WTC11 (cell line): Measurements from ENCODE around the gene HAUS5. TPM values are rescaled to one million over a fixed set of nuclear protein-coding genes. Genes with fewer than 3 reads are reported as not detected.

Experiments
- ATAC-seq: fragments of 200-7000 bp; cut with Tn5 transposase; 2 replicates; pipeline ENCODE4 v1.10.0; 2021; ENCODE audit warnings: mild to moderate bottlenecking, moderate library complexity
- Bru-seq: library from RNA; stranded (reverse); fragments of 400-500 nt; gene quantifications from one replicate; lab custom pipeline; 2021; lab: Mats Ljungman, UMichigan
- CTCF ChIA-PET: fragments of 300-600 bp; sonication (Branson Sonifier 250); formaldehyde crosslinking; loops from one replicate; lab custom pipeline; 2021; ENCODE audit warnings: antibody characterized with exemption; lab: Charles Lee
- POLR2A ChIA-PET: fragments of 350-600 bp; sonication (Branson Sonifier 250); formaldehyde crosslinking; loops from one replicate; lab custom pipeline; 2021; ENCODE audit warnings: antibody characterized with exemption; lab: Charles Lee
- DNase-seq: peaks from one replicate; pipeline ENCODE4 v3.0.0; 2021; ENCODE audit warnings: low spot score
- H3K27ac Mint-ChIP-seq: 2 replicates; pipeline ENCODE4 v1.8.0; 2021; ENCODE audit warnings: mixed read lengths
- H3K27me3 Mint-ChIP-seq: 2 replicates; pipeline ENCODE4 v1.8.0; 2021; ENCODE audit warnings: low read depth, mild to moderate bottlenecking, moderate library complexity, mixed read lengths
- H3K36me3 Mint-ChIP-seq: 2 replicates; pipeline ENCODE4 v1.8.0; 2021; ENCODE audit warnings: mixed read lengths
- H3K4me1 Mint-ChIP-seq: 2 replicates; pipeline ENCODE4 v1.8.0; 2022; ENCODE audit warnings: mixed read lengths
- H3K4me3 Mint-ChIP-seq: 2 replicates; pipeline ENCODE4 v1.8.0; 2021; ENCODE audit warnings: mild to moderate bottlenecking, moderate library complexity, mixed read lengths
- H3K9me3 Mint-ChIP-seq: 2 replicates; pipeline ENCODE4 v1.8.0; 2021; ENCODE audit warnings: mixed read lengths
- ATF1 ChIP-seq: sonication (generic); formaldehyde crosslinking; IDR thresholded peaks from 2 replicates; pipeline ENCODE4 v1.8.1; 2023; ENCODE audit warnings: mild to moderate bottlenecking, moderate library complexity, missing genetic modification reagents
- CREB1 ChIP-seq: sonication (generic); formaldehyde crosslinking; IDR thresholded peaks from 2 replicates; pipeline ENCODE4 v1.8.0; 2023; ENCODE audit warnings: mild to moderate bottlenecking, missing genetic modification reagents
- CREM ChIP-seq: sonication (generic); formaldehyde crosslinking; IDR thresholded peaks from 2 replicates; pipeline ENCODE4 v1.8.1; 2022; ENCODE audit warnings: mild to moderate bottlenecking, missing genetic modification reagents, moderate library complexity
- EMX1 ChIP-seq: fragments of 250-450 bp; sonication (Bioruptor Pico); IDR thresholded peaks from 2 replicates; pipeline ENCODE4 v1.8.0; 2021; ENCODE audit warnings: mild to moderate bottlenecking
- ETV6 ChIP-seq: sonication (generic); formaldehyde crosslinking; IDR thresholded peaks from 2 replicates; pipeline ENCODE4 v1.8.1; 2022; ENCODE audit warnings: mild to moderate bottlenecking, missing genetic modification reagents
- FOXK1 ChIP-seq: sonication (generic); formaldehyde crosslinking; IDR thresholded peaks from 2 replicates; pipeline ENCODE4 v1.8.0; 2022; ENCODE audit warnings: mild to moderate bottlenecking, moderate library complexity, missing genetic modification reagents
- FOXP1 ChIP-seq: sonication (generic); formaldehyde crosslinking; IDR thresholded peaks from 2 replicates; pipeline ENCODE4 v1.8.0; 2022; ENCODE audit warnings: missing genetic modification reagents, mild to moderate bottlenecking, moderate library complexity, borderline replicate concordance
- GABPB1 ChIP-seq: sonication (generic); formaldehyde crosslinking; IDR thresholded peaks from 2 replicates; pipeline ENCODE4 v1.8.1; 2023; ENCODE audit warnings: mild to moderate bottlenecking, missing genetic modification reagents
- HMGXB4 ChIP-seq: sonication (generic); formaldehyde crosslinking; IDR thresholded peaks from 2 replicates; pipeline ENCODE4 v1.8.1; 2023; ENCODE audit warnings: mild to moderate bottlenecking, moderate library complexity, missing genetic modification reagents
- KAT7 ChIP-seq: sonication (generic); formaldehyde crosslinking; IDR thresholded peaks from 2 replicates; pipeline ENCODE4 v1.8.1; 2023; ENCODE audit warnings: missing genetic modification reagents, mild to moderate bottlenecking, borderline replicate concordance
- MYBL2 ChIP-seq: sonication (generic); formaldehyde crosslinking; IDR thresholded peaks from 2 replicates; pipeline ENCODE4 v1.8.1; 2023; ENCODE audit warnings: mild to moderate bottlenecking, moderate library complexity, missing genetic modification reagents
- NR2C2 ChIP-seq: sonication (generic); formaldehyde crosslinking; IDR thresholded peaks from 2 replicates; pipeline ENCODE4 v1.8.0; 2022; ENCODE audit warnings: mild to moderate bottlenecking, missing genetic modification reagents
- NR3C1 ChIP-seq: sonication (generic); formaldehyde crosslinking; conservative IDR thresholded peaks from 2 replicates; pipeline ENCODE4 v1.8.1; 2023; ENCODE audit warnings: low read depth, mild to moderate bottlenecking, missing genetic modification reagents
- OVOL2 ChIP-seq: fragments of 250-450 bp; sonication (Bioruptor Pico); IDR thresholded peaks from 2 replicates; pipeline ENCODE4 v1.9.0; 2021; ENCODE audit warnings: mild to moderate bottlenecking, borderline replicate concordance
- SP1 ChIP-seq: sonication (generic); formaldehyde crosslinking; conservative IDR thresholded peaks from 2 replicates; pipeline ENCODE4 v1.8.1; 2022; ENCODE audit warnings: missing genetic modification reagents
- ZBTB21 ChIP-seq: sonication (generic); formaldehyde crosslinking; IDR thresholded peaks from 2 replicates; pipeline ENCODE4 v1.8.1; 2023; ENCODE audit warnings: mild to moderate bottlenecking, missing genetic modification reagents, borderline replicate concordance
- ZNF396 ChIP-seq: fragments of 250-450 bp; sonication (Bioruptor Pico); IDR thresholded peaks from 2 replicates; pipeline ENCODE4 v1.8.0; 2021; ENCODE audit warnings: mild to moderate bottlenecking, moderate library complexity, borderline replicate concordance
- long read RNA-seq, 3 experiments: library from RNA in 1 of 3; library from capped mRNA in 1 of 3; library from polyadenylated mRNA in 1 of 3; unstranded in 2 of 3; stranded (forward) in 1 of 3; transcript quantifications; one replicate each; pipeline ENCODE4 v2.0.0, GENCODE V29; 2021
- total RNA-seq: library from RNA; stranded (reverse); gene quantifications from 3 replicates; pipeline ENCODE4 v1.2.3, GENCODE V29; 2021
- TF ChIP-seq, protein P1 (sequence below): sonication (generic); formaldehyde crosslinking; IDR thresholded peaks from 2 replicates; pipeline ENCODE4 v1.8.1; 2022; ENCODE audit warnings: mild to moderate bottlenecking, moderate library complexity, missing genetic modification reagents
- TF ChIP-seq, protein P2 (sequence below): sonication (generic); formaldehyde crosslinking; IDR thresholded peaks from 2 replicates; pipeline ENCODE4 v1.8.1; 2022; ENCODE audit warnings: low read depth, missing genetic modification reagents, borderline replicate concordance
- TF ChIP-seq, protein P3 (sequence below): sonication (generic); formaldehyde crosslinking; IDR thresholded peaks from 2 replicates; pipeline ENCODE4 v1.8.1; 2022; ENCODE audit warnings: low read depth, mild to moderate bottlenecking, moderate library complexity, missing genetic modification reagents, borderline replicate concordance
- TF ChIP-seq, protein P4 (sequence below): sonication (generic); formaldehyde crosslinking; IDR thresholded peaks from 2 replicates; pipeline ENCODE4 v1.8.0; 2023; ENCODE audit warnings: missing genetic modification reagents, mild to moderate bottlenecking, borderline replicate concordance
- TF ChIP-seq, protein P5 (sequence below): sonication (generic); formaldehyde crosslinking; IDR thresholded peaks from 2 replicates; pipeline ENCODE4 v1.8.0; 2022; ENCODE audit warnings: mild to moderate bottlenecking, missing genetic modification reagents

The HAUS5 gene, protein sequence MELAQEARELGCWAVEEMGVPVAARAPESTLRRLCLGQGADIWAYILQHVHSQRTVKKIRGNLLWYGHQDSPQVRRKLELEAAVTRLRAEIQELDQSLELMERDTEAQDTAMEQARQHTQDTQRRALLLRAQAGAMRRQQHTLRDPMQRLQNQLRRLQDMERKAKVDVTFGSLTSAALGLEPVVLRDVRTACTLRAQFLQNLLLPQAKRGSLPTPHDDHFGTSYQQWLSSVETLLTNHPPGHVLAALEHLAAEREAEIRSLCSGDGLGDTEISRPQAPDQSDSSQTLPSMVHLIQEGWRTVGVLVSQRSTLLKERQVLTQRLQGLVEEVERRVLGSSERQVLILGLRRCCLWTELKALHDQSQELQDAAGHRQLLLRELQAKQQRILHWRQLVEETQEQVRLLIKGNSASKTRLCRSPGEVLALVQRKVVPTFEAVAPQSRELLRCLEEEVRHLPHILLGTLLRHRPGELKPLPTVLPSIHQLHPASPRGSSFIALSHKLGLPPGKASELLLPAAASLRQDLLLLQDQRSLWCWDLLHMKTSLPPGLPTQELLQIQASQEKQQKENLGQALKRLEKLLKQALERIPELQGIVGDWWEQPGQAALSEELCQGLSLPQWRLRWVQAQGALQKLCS
- total RNA-seq (23.5 to 25.4 TPM (median 24.4 TPM) in 3 replicates), Bru-seq, nascent RNA (percentile 53 among the genes with signal in this experiment)
- long read RNA-seq, experiment 1, full-length matches to known transcripts, result 103 of 143 reads
- long read RNA-seq, experiment 1, partial matches to known transcripts, result 9 of 143 reads
- long read RNA-seq, experiment 1, other reads (novel, unspliced or antisense), result 31 of 143 reads
- long read RNA-seq, experiment 2, full-length matches to known transcripts, result 8 of 24 reads
- long read RNA-seq, experiment 2, partial matches to known transcripts, result 4 of 24 reads
- long read RNA-seq, experiment 2, other reads (novel, unspliced or antisense), result 12 of 24 reads
- long read RNA-seq, experiment 3, partial matches to known transcripts, result 0 of 3 reads
- long read RNA-seq, experiment 3, other reads (novel, unspliced or antisense), result 3 of 3 reads

DNA sequence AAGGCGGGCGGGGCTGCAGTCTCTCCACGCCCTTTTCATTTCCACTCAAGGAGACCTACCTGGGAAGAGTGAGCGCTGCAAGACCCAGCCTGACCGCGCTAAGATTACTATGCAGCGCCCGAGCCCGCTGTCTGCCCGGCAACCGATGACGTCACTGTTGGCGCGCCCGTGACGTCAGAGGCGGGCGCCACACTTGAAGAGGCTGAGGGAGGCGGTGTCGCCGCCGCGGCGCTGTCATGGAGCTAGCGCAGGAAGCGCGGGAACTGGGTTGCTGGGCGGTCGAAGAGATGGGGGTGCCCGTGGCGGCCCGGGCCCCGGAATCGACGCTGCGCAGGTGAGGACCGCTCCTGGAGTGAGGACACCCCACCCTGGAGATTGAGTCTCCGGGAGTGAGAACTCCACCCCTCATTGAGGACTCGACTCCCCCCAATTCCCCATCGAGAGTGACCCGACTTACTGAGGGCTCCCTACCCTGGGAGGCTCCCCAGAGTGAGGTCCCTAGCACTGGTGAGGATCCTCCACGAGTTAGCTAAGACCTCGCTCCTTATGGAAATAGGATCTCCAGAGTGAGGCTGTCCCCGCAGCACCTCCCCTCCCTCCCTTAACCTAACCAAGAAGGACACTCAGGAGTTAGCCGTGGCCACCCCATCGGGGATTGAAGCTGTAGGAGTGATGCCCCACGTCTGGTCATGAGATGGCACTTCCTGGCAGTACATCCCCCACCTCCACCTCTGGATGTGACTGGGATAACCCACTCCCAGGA, at the start of gene HAUS5:
Gene HAUS5 (plus strand): TSS at position 177 of the 763 bp plus-strand sequence. CDS start 60 bp downstream, at position 237.
- POLR2A ChIA-PET, result interaction anchor here (0.6 to 1.3 kb wide), 4 partner anchors 14 to 144 kb away, joined by 3 to 7 read pairs (median 3); no protein-coding TSS in a partner anchor
- H3K36me3 Mint-ChIP-seq, result peaks cover 13% of the 10 kb centered on the region
- ATAC-seq, result peak; percentile 94
- 0 out of 2 replicates have a peak, but pooled peaks have one; percentile 40 for TF ChIP-seq GABPB1 (CRISPR knock-in tag)
- TF ChIP-seq, protein P1, sequence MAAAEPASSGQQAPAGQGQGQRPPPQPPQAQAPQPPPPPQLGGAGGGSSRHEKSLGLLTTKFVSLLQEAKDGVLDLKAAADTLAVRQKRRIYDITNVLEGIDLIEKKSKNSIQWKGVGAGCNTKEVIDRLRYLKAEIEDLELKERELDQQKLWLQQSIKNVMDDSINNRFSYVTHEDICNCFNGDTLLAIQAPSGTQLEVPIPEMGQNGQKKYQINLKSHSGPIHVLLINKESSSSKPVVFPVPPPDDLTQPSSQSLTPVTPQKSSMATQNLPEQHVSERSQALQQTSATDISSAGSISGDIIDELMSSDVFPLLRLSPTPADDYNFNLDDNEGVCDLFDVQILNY (CRISPR knock-in tag), result peak; percentile 89
- TF ChIP-seq ATF1 (CRISPR knock-in tag), result peak; percentile 75; the same call in 1 of the 2 replicates
- TF ChIP-seq MYBL2 (CRISPR knock-in tag), result no peak
- TF ChIP-seq, protein P2, sequence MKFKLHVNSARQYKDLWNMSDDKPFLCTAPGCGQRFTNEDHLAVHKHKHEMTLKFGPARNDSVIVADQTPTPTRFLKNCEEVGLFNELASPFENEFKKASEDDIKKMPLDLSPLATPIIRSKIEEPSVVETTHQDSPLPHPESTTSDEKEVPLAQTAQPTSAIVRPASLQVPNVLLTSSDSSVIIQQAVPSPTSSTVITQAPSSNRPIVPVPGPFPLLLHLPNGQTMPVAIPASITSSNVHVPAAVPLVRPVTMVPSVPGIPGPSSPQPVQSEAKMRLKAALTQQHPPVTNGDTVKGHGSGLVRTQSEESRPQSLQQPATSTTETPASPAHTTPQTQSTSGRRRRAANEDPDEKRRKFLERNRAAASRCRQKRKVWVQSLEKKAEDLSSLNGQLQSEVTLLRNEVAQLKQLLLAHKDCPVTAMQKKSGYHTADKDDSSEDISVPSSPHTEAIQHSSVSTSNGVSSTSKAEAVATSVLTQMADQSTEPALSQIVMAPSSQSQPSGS, result peak; percentile 73; the same call in 1 of the 2 replicates
- TF ChIP-seq NR2C2, result no peak
- TF ChIP-seq, protein P3, sequence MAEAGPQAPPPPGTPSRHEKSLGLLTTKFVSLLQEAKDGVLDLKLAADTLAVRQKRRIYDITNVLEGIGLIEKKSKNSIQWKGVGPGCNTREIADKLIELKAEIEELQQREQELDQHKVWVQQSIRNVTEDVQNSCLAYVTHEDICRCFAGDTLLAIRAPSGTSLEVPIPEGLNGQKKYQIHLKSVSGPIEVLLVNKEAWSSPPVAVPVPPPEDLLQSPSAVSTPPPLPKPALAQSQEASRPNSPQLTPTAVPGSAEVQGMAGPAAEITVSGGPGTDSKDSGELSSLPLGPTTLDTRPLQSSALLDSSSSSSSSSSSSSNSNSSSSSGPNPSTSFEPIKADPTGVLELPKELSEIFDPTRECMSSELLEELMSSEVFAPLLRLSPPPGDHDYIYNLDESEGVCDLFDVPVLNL (CRISPR knock-in tag), result 0 out of 2 replicates have a peak, but pooled peaks have one; percentile 28
- TF ChIP-seq FOXK1 (CRISPR knock-in tag), result peak; percentile 85; the same call in 1 of the 2 replicates
- TF ChIP-seq, protein P4, sequence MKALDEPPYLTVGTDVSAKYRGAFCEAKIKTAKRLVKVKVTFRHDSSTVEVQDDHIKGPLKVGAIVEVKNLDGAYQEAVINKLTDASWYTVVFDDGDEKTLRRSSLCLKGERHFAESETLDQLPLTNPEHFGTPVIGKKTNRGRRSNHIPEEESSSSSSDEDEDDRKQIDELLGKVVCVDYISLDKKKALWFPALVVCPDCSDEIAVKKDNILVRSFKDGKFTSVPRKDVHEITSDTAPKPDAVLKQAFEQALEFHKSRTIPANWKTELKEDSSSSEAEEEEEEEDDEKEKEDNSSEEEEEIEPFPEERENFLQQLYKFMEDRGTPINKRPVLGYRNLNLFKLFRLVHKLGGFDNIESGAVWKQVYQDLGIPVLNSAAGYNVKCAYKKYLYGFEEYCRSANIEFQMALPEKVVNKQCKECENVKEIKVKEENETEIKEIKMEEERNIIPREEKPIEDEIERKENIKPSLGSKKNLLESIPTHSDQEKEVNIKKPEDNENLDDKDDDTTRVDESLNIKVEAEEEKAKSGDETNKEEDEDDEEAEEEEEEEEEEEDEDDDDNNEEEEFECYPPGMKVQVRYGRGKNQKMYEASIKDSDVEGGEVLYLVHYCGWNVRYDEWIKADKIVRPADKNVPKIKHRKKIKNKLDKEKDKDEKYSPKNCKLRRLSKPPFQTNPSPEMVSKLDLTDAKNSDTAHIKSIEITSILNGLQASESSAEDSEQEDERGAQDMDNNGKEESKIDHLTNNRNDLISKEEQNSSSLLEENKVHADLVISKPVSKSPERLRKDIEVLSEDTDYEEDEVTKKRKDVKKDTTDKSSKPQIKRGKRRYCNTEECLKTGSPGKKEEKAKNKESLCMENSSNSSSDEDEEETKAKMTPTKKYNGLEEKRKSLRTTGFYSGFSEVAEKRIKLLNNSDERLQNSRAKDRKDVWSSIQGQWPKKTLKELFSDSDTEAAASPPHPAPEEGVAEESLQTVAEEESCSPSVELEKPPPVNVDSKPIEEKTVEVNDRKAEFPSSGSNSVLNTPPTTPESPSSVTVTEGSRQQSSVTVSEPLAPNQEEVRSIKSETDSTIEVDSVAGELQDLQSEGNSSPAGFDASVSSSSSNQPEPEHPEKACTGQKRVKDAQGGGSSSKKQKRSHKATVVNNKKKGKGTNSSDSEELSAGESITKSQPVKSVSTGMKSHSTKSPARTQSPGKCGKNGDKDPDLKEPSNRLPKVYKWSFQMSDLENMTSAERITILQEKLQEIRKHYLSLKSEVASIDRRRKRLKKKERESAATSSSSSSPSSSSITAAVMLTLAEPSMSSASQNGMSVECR, result peak; percentile 49; the same call in 1 of the 2 replicates
- peak; percentile 95 for TF ChIP-seq ZBTB21 (CRISPR knock-in tag)
- no peak for TF ChIP-seq HMGXB4 (CRISPR knock-in tag)
- no peak for TF ChIP-seq NR3C1 (CRISPR knock-in tag)
- TF ChIP-seq, protein P5, sequence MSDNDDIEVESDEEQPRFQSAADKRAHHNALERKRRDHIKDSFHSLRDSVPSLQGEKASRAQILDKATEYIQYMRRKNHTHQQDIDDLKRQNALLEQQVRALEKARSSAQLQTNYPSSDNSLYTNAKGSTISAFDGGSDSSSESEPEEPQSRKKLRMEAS (CRISPR knock-in tag), result peak; percentile 79
- TF ChIP-seq ETV6 (CRISPR knock-in tag), result peak; percentile 39; the same call in 1 of the 2 replicates
- TF ChIP-seq OVOL2 (CRISPR knock-in tag), result 0 out of 2 replicates have a peak, but pooled peaks have one; percentile 20
- TF ChIP-seq SP1, result peak; percentile 87
- TF ChIP-seq KAT7 (CRISPR knock-in tag), result no peak
- peak; percentile 95 for TF ChIP-seq CREB1 (CRISPR knock-in tag)
- no peak for TF ChIP-seq ZNF396 (CRISPR knock-in tag)
- no peak for TF ChIP-seq EMX1
- peak; percentile 100 for TF ChIP-seq CREM (CRISPR knock-in tag)
- peak; percentile 49; the same call in 1 of the 2 replicates for TF ChIP-seq FOXP1
- TF ChIP-seq, all 79 proteins: peak for 15
- H3K9me3 Mint-ChIP-seq, result peaks cover 9% of the 10 kb centered on the region
- H3K4me1 Mint-ChIP-seq, result no peaks in the 10 kb centered on the region
- H3K27ac Mint-ChIP-seq, result peak within 1 kb of the TSS; percentile 38; the same call in 1 of the 2 replicates
- CTCF ChIA-PET, result interaction anchor here (0.6 to 3.1 kb wide), 10 partner anchors 11 to 172 kb away, joined by 3 to 16 read pairs (median 4); no protein-coding TSS in a partner anchor
- peak; percentile 96 for DNase-seq
- peak within 1 kb of the TSS; percentile 76 for H3K4me3 Mint-ChIP-seq
- H3K27me3 Mint-ChIP-seq, result peaks cover 29% of the 10 kb centered on the region
